Naive thymus-derived CD4-positive, alpha-beta T cell (primary cell): ENCODE data around the gene AGRN. TPM values are rescaled to one million over a fixed set of nuclear protein-coding genes. Genes with fewer than 3 reads are reported as not detected.
"Not testable (repeated sequence)": the region's sequence is repeated elsewhere in the genome, so short reads cannot be mapped to it uniquely, and the experiment has no call there.

Source experiments
- ATAC-seq: fragments of 150-1000 bp; cut with Tn5 transposase; 2 replicates; pipeline ENCODE4 v1.10.0; 2021; ENCODE audit warnings: mild to moderate bottlenecking, moderate library complexity
- CTCF ChIA-PET: fragments of 350-600 bp; sonication (Branson Sonifier 250); formaldehyde crosslinking; loops from one replicate; lab custom pipeline; 2021; ENCODE audit warnings: antibody characterized with exemption; lab: Charles Lee
- POLR2A ChIA-PET: fragments of 350-600 bp; sonication (Branson Sonifier 250); formaldehyde crosslinking; loops from one replicate; lab custom pipeline; 2021; ENCODE audit warnings: antibody characterized with exemption, inconsistent platforms; lab: Charles Lee
- DNase-seq, 9 donors: peaks; one replicate each; pipeline versions ENCODE4 v3.0.0 to v3.0.0-alpha.2; 2020 to 2022; ENCODE audit warnings: mixed read lengths in 1 of 9
- H3K27ac ChIP-seq: one replicate; pipeline ENCODE4 v1.7.0; 2013; ENCODE audit warnings: mild to moderate bottlenecking, low read depth, low read length, moderate library complexity
- H3K27me3 ChIP-seq, 2 donors: one replicate each; pipeline ENCODE4 v1.7.0; 2013; ENCODE audit warnings: low read length in 2 of 2, mild to moderate bottlenecking in 2 of 2, moderate library complexity in 2 of 2; ENCODE audit not compliant: control insufficient read depth in 2 of 2, insufficient read depth in 2 of 2
- H3K36me3 ChIP-seq, 3 experiments: 1 replicate in 2 of 3; 2 replicates in 1 of 3; pipeline ENCODE4 v1.7.0; 2013; ENCODE audit warnings: low read length in 3 of 3, mild to moderate bottlenecking in 3 of 3, moderate library complexity in 1 of 3; ENCODE audit not compliant: insufficient read depth in 3 of 3, control insufficient read depth in 2 of 3
- H3K4me1 ChIP-seq, 2 donors: one replicate each; pipeline ENCODE4 v1.7.0; 2013; ENCODE audit warnings: low read length in 2 of 2, mild to moderate bottlenecking in 2 of 2, moderate library complexity in 1 of 2; ENCODE audit not compliant: control insufficient read depth in 2 of 2, insufficient read depth in 2 of 2
- H3K4me3 ChIP-seq: 2 replicates; pipeline ENCODE4 v1.7.0; 2013; ENCODE audit warnings: mild to moderate bottlenecking, low read length
- H3K9me3 ChIP-seq, 3 experiments: 1 replicate in 2 of 3; 2 replicates in 1 of 3; pipeline ENCODE4 v1.7.0; 2013; ENCODE audit warnings: low read length in 3 of 3; ENCODE audit not compliant: control insufficient read depth in 2 of 3
- H3K27ac Mint-ChIP-seq, 9 donors: one replicate each; pipeline ENCODE4 v1.8.0; 2020 to 2022; ENCODE audit warnings: mixed read lengths in 9 of 9, mild to moderate bottlenecking in 8 of 9, moderate library complexity in 5 of 9, inconsistent platforms in 2 of 9
- H3K27me3 Mint-ChIP-seq, 5 donors: one replicate each; pipeline ENCODE4 v1.8.0; 2021 to 2022; ENCODE audit warnings: mixed read lengths in 5 of 5, mild to moderate bottlenecking in 1 of 5
- H3K36me3 Mint-ChIP-seq, 5 donors: one replicate each; pipeline ENCODE4 v1.8.0; 2020 to 2022; ENCODE audit warnings: mixed read lengths in 5 of 5, mild to moderate bottlenecking in 3 of 5, inconsistent platforms in 1 of 5
- H3K4me1 Mint-ChIP-seq, 7 donors: one replicate each; pipeline ENCODE4 v1.8.0; 2020 to 2022; ENCODE audit warnings: mixed read lengths in 7 of 7, mild to moderate bottlenecking in 3 of 7, inconsistent platforms in 1 of 7
- H3K4me3 Mint-ChIP-seq, 10 donors: one replicate each; pipeline ENCODE4 v1.8.0; 2020 to 2022; ENCODE audit warnings: mild to moderate bottlenecking in 10 of 10, mixed read lengths in 10 of 10, moderate library complexity in 6 of 10, inconsistent platforms in 2 of 10
- H3K9me3 Mint-ChIP-seq, 11 donors: one replicate each; pipeline ENCODE4 v1.8.0; 2020 to 2022; ENCODE audit warnings: mixed read lengths in 11 of 11, mild to moderate bottlenecking in 4 of 11, inconsistent platforms in 1 of 11, moderate library complexity in 1 of 11
- intact Hi-C, 2 donors: fragments of 100-400 bp; cut with micrococcal nuclease; formaldehyde crosslinking; loops; one replicate each; pipeline ENCODE4 v1.15.1; 2023
- polyA plus RNA-seq, 2 donors: library from polyadenylated mRNA; unstranded; fragments of 300-500 nt; fragmentation: Illumina TruSeq; gene quantifications; one replicate each; pipeline ENCODE4 v1.2.3, GENCODE V29; 2021
- total RNA-seq, 6 experiments: library from RNA in 5 of 6; stranded (reverse) in 5 of 6; gene quantifications; 1 replicate in 5 of 6; 2 replicates in 1 of 6; pipeline ENCODE4 v1.2.3 and lab custom pipeline; 2021 to 2026

Gene AGRN
- total and polyA plus RNA-seq, 7 experiments from 2014 or later: 0.19 to 10.9 (median 2.7) TPM

- Mint-ChIP-seq H3K27me3 (peaks cover 2 to 20% (median 12%) of the 10 kb centered on the region in 5 donors), H3K4me3 (peak overlapping the region in 1 of 10 donors; percentile 76)
- H3K27ac ChIP-seq, H3K4me1 Mint-ChIP-seq, POLR2A ChIA-PET, H3K36me3 Mint-ChIP-seq, H3K9me3 ChIP-seq, H3K27ac Mint-ChIP-seq, H3K4me1 ChIP-seq, DNase-seq, H3K36me3 ChIP-seq, ATAC-seq, H3K9me3 Mint-ChIP-seq, H3K4me3 ChIP-seq: not testable (repeated sequence)
- intact Hi-C loops: loop anchor here in 1 of 2 donors (5.0 kb wide), 1 partner anchor 241 kb away; the partner anchor contains the start of gene UBE2J2
- CTCF ChIA-PET: interaction anchor here (2.2 to 3.6 kb wide), 2 partner anchors 14 to 32 kb away, joined by 9 to 16 read pairs; no protein-coding TSS in a partner anchor
- peaks cover 0 to 16% of the 10 kb centered on the region in 2 donors for H3K27me3 ChIP-seq
These were observed 11.1 kb downstream of the AGRN start for GRCh38 chr1:1030867-1031658.

GRCh38 chr1:1031659-1032235, 11.8 kb downstream of the AGRN start:
- intact Hi-C loops: loop anchor here (2.0 to 5.0 kb wide), 3 partner anchors 241 to 341 kb away; partner anchors contain the start of gene UBE2J2 (in 1 of the 2)
- Histone ChIP-seq H3K4me1 (peaks cover 0 to 5% of the 10 kb centered on the region in 2 donors), H3K4me3 (no peak overlapping the region), H3K9me3 (no peaks in the 10 kb centered on the region), H3K27me3 (peaks cover 0 to 16% of the 10 kb centered on the region in 2 donors), H3K36me3 (no peaks in the 10 kb centered on the region), H3K27ac (no peak overlapping the region)
- no peak for DNase-seq
- peaks cover 3 to 21% (median 14%) of the 10 kb centered on the region in 5 donors for H3K27me3 Mint-ChIP-seq
- no peaks in the 10 kb centered on the region for H3K9me3 Mint-ChIP-seq
- peak overlapping the region in 1 of 9 donors; percentile 49 for H3K27ac Mint-ChIP-seq
- peaks cover 0 to 8% (median 6%) of the 10 kb centered on the region in 7 donors for H3K4me1 Mint-ChIP-seq
- ATAC-seq: no peak
- peak overlapping the region in 7 of 10 donors; percentile 44 to 76 (median 64) for H3K4me3 Mint-ChIP-seq
- CTCF ChIA-PET: interaction anchor here (2.2 to 3.6 kb wide), 2 partner anchors 14 to 31 kb away, joined by 9 to 16 read pairs; no protein-coding TSS in a partner anchor
- no peaks in the 10 kb centered on the region for H3K36me3 Mint-ChIP-seq
- POLR2A ChIA-PET: no interaction called here

- CTCF ChIA-PET: interaction anchor here (2.2 to 3.6 kb wide), 2 partner anchors 15 to 31 kb away, joined by 9 to 16 read pairs; no protein-coding TSS in a partner anchor
- H3K4me3 ChIP-seq: no peak overlapping the region
These were observed 12.5 kb downstream of the AGRN start for GRCh38 chr1:1032424-1032823.

GRCh38 chr1:1033009-1033587, 13.2 kb downstream of the AGRN start:
- POLR2A ChIA-PET: interaction anchor here (0.7 kb wide), 1 partner anchor 141 kb away, joined by 3 read pairs; the partner anchor contains the start of gene TTLL10
- H3K27ac Mint-ChIP-seq: peak overlapping the region in 1 of 9 donors; percentile 52
- H3K27me3 Mint-ChIP-seq: peaks cover 3 to 23% (median 14%) of the 10 kb centered on the region in 5 donors
- Histone ChIP-seq H3K27me3 (peaks cover 0 to 16% of the 10 kb centered on the region in 2 donors), H3K27ac (no peak overlapping the region), H3K4me3 (peak overlapping the region; percentile 43), H3K9me3 (no peaks in the 10 kb centered on the region), H3K4me1 (peaks cover 0 to 5% of the 10 kb centered on the region in 2 donors), H3K36me3 (no peaks in the 10 kb centered on the region)
- DNase-seq (peak; percentile 67 to 93 (median 79)), ATAC-seq (peak; percentile 94)
- CTCF ChIA-PET: interaction anchor here (2.2 to 3.6 kb wide), 2 partner anchors 16 to 30 kb away, joined by 9 to 16 read pairs; no protein-coding TSS in a partner anchor
- intact Hi-C loops: loop anchor here (1.0 to 5.0 kb wide), 12 partner anchors 13 to 408 kb away; partner anchors contain the start of genes C1orf159 (in 2 of the 2), AGRN (in 1 of the 2), ISG15 (in 1 of the 2) and UBE2J2 (in 1 of the 2)
- H3K4me1 Mint-ChIP-seq: peaks cover 0 to 8% (median 6%) of the 10 kb centered on the region in 7 donors
- H3K9me3 Mint-ChIP-seq: no peaks in the 10 kb centered on the region
- no peaks in the 10 kb centered on the region for H3K36me3 Mint-ChIP-seq
- peak overlapping the region in 7 of 10 donors; percentile 39 to 76 (median 62) for H3K4me3 Mint-ChIP-seq

More at GRCh38 chr1:1032424-1032823, 12.5 kb downstream of the AGRN start:
- H3K36me3 ChIP-seq: no peaks in the 10 kb centered on the region
- no peaks in the 10 kb centered on the region for H3K9me3 ChIP-seq
- peaks cover 0 to 5% of the 10 kb centered on the region in 2 donors for H3K4me1 ChIP-seq
- H3K9me3 Mint-ChIP-seq: no peaks in the 10 kb centered on the region
- ATAC-seq: no peak
- POLR2A ChIA-PET: interaction anchor here (0.7 kb wide), 1 partner anchor 141 kb away, joined by 3 read pairs; the partner anchor contains the start of gene TTLL10
- H3K27me3 ChIP-seq: peaks cover 0 to 16% of the 10 kb centered on the region in 2 donors
- peak overlapping the region in 9 of 10 donors; percentile 23 to 76 (median 57) for H3K4me3 Mint-ChIP-seq
- no peaks in the 10 kb centered on the region for H3K36me3 Mint-ChIP-seq
- intact Hi-C loops: loop anchor here (2.0 to 5.0 kb wide), 3 partner anchors 240 to 340 kb away; partner anchors contain the start of gene UBE2J2 (in 1 of the 2)
- DNase-seq: no peak
- H3K4me1 Mint-ChIP-seq: peaks cover 0 to 8% (median 6%) of the 10 kb centered on the region in 7 donors
- peaks cover 3 to 21% (median 14%) of the 10 kb centered on the region in 5 donors for H3K27me3 Mint-ChIP-seq
- no peak overlapping the region for H3K27ac ChIP-seq
- peak overlapping the region in 3 of 9 donors; percentile 32 to 51 (median 49) for H3K27ac Mint-ChIP-seq

GRCh38 chr1:1033731-1034438, 14.0 kb downstream of the AGRN start:
- ATAC-seq: no peak
- no peaks in the 10 kb centered on the region for H3K9me3 Mint-ChIP-seq
- peaks cover 5 to 14% (median 7%) of the 10 kb centered on the region in 7 donors for H3K4me1 Mint-ChIP-seq
- no peak overlapping the region for H3K27ac ChIP-seq
- H3K4me3 Mint-ChIP-seq: peak overlapping the region in 8 of 10 donors; percentile 29 to 79 (median 57)
- H3K27me3 Mint-ChIP-seq: peaks cover 3 to 30% (median 14%) of the 10 kb centered on the region in 5 donors
- H3K9me3 ChIP-seq: no peaks in the 10 kb centered on the region
- intact Hi-C loops: loop anchor here (1.0 to 5.0 kb wide), 12 partner anchors 14 to 407 kb away; partner anchors contain the start of genes C1orf159 (in 2 of the 2), AGRN (in 1 of the 2), ISG15 (in 1 of the 2) and UBE2J2 (in 1 of the 2)
- peaks cover 0 to 16% of the 10 kb centered on the region in 2 donors for H3K27me3 ChIP-seq
- ChIA-PET CTCF (interaction anchor here (2.2 to 3.6 kb wide), 2 partner anchors 16 to 29 kb away, joined by 9 to 16 read pairs; no protein-coding TSS in a partner anchor), POLR2A (no interaction called here)
- peak in 1 of 9 donors; percentile 40 for DNase-seq
- no peak overlapping the region for H3K4me3 ChIP-seq
- no peak overlapping the region for H3K27ac Mint-ChIP-seq
- H3K4me1 ChIP-seq: peaks cover 0 to 5% of the 10 kb centered on the region in 2 donors
- H3K36me3 Mint-ChIP-seq: peaks cover 0 to 3% (median 0%) of the 10 kb centered on the region in 5 donors
- no peaks in the 10 kb centered on the region for H3K36me3 ChIP-seq
